DMS153 (cell line): ENCODE data around the gene GDAP1L1.
"Not testable (repeated sequence)": the region's sequence is repeated elsewhere in the genome, so short reads cannot be mapped to it uniquely, and the experiment has no call there.

Source experiments
- DNase-seq: peaks from one replicate; lab custom pipeline; 2025; lab: John Stamatoyannopoulos, UW

GDAP1L1 gene

DNA sequence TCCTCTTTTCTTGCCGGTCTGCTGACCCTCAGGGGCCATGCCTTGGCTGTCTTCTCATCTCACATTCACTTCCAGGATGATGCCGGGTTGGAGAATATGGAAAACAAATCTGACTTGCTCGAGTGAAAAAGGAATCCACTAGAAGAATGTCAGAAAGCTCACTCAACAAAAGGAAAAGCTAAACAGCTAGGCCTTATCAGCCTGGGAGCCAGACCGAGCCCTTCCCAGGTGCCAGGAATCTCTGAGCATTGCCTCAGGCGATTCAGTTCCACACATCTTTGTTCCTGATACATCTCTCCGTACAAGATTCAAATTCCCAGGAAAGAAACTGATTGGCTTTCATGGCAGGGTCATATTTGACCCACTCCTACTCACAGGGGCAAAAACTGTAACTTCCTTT, 27.3 kb upstream of the GDAP1L1 start:
- DNase-seq = no peak

GRCh38 chr20:44221368-44221954, 25.6 kb upstream of the GDAP1L1 start:
- no peak for DNase-seq

- no peak for DNase-seq
These were observed 25.1 kb upstream of the GDAP1L1 start for GRCh38 chr20:44222027-44222426.

DNA sequence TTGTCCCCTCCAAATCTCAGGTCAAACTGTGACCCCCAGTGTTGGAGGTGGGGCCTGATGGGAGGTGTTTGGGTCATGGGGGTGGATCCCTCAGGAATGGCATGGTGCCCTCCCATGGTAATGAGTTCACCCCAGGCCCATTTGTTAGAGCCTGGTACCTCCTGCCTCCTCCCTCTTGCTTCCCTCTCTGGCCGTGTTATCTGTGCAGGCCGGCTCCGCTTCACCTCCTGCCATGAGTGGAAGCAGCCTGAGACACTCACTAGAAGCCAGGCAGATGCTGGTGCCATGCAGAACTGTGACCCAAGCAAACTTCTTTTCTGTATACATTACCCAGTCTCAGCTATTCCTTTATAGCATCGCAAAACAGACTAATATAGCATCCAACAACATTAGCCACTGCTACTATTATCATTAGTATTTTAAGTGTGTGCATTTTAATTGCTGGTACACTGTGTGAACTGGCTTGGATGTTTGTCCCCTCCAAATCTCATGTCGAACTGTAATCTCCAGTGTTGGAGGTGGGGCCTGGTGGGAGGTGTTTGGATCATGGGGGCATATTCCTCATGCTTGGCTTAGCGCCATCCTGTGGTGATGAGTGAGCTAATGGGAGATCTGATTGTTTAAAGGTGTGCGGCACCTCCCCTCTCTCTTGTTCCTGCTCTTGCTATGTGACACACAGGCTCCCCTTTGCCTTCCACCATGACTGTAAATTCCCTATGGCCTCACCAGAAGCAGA, 24.3 kb upstream of the GDAP1L1 start:
- DNase-seq = no peak

GRCh38 chr20:44223721-44224120, 23.4 kb upstream of the GDAP1L1 start:
- DNase-seq = no peak

DNA sequence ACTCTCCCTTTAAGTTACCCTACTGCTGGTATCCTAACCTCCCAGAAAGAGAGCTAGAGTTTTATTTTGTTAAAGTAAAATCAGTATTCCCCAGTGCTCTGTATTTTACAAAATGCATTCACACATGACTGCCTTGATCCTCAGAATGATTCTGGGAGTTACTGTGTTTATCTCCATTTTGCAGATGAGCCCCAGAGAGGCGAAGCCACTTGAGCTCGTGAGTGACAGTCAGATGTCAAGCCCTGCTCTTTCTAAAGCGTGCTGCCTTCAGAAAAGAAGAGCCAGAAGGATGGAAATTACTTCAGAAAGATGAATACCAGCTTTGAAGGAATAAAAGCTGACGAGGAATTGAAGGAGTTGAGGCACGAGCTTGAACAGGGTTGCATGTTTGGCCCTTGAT, 22.5 kb upstream of the GDAP1L1 start:
- no peak for DNase-seq

DNA sequence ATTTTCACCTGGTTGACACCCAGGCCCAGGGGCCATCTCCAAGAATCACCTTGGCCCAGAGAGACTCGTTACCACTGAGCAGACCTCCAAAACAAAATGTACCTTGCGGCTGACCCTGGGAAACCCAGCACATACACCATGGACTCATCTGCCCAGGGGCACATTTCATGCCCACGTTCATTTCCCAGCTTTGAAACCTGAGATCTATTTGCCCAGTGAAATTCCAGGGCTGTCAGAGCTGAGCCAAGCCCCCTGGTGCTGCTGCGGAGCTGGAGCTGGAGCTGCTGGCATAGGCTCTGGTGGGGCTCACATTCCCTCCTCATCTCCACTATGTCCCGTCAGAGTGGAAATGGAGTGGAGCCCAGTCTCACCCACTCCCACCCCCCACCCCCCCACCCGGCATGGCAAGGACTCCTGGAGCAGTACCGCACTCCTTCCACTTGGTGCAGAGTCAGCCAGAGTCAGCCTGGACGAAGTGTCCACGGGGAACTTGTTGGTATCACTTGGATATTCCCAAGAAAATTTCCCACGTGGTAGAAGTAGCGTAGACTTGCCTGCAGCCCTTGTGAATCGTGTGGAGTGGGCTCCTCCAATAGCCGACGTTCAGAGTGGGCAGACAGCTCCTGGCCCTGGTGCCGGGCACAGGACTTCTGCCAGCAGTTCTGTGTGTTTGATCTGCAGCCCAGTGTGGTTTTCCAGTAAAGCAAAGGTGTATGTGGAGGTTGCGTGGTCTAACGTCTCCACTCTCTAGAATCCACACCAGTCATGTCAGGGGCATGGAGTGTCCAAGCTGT, 18.4 kb upstream of the GDAP1L1 start:
- DNase-seq = no peak

DNA sequence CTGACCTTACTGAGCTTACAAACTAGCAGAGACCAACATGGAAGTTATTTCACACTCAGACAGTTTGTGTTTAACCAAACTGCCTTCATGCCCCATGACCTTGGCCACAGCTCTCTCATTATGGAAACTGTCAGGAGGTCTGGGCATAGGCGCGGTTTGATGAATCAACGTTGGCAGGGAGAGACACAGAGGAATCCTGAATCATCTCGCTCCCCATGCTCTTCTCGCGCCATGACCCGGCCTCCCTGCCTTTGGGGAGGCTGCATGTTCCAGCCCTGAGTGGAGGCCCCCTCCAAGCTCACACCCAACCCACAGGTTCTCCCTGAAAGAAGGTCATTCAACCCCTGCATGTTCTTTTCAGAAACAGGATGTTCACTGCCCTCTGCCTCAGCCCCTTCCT, 15.9 kb upstream of the GDAP1L1 start:
- DNase-seq = no peak

GRCh38 chr20:44231713-44232468, 15.2 kb upstream of the GDAP1L1 start:
- DNase-seq = no peak

GRCh38 chr20:44232469-44232856, 14.6 kb upstream of the GDAP1L1 start:
- not testable (repeated sequence) for DNase-seq

DNA sequence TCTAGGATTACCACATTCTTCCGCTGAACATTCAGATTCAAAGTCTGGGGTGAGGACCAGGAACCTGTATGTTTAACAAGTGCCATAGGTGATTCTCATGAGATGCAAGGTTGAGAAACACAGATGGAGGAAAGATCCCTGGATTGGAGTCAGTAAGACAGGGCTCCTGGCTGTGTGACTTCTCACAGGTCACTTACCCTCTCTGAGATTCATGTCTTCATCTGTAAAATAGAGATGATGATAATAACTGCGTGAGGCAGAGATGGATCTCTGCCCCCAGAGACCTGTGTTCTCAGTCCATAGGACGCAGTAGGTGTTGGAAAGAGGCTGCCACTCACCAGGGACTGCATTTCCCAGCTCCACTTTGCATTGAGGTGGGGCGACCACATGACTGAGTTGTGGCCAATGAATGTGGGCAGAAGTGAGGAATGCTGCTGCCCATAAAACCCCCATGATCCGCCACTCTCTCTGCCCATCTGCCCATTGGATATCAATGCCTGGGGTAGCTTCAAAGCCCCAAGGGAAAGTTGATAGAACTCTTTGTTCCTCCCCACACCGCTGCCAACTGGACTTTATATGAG, 13.6 kb upstream of the GDAP1L1 start:
- DNase-seq = no peak

DNA sequence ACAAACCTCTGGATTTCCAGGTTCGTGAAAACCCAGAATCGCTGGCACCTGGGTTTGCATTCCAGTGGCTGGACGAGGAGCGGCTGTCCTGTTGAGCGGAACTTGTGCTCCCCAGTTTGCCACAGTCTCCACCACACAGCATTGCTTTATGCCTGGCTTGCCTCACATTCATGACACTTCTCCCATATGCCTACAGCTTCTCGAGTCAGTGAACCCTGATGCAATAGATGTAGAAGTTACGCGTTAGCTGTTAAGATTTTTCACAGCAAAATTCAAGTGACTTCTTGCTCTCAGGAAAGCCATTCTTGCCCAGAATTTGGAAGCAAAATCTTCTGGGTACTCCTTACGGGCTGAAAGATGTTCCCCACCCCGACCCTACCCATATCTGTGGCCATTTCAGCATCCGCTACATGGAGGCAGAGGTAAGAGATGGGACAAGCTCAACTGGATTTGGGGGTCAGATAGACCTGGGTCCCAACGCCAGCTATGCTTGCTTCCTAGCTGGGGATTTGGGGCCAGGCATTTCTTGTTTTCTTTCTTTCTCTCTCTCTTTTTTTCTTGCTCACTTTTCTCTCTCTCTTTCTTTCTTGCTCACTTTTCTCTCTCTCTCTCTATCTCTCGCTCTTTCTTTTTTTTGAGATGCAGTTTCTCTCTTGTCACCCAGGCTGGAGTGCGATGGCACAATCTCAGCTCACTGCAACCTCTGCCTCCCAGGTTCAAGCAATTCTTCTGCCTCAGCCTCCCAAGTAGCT, 12.4 kb upstream of the GDAP1L1 start:
- no peak for DNase-seq

GRCh38 chr20:44235702-44236101, 11.4 kb upstream of the GDAP1L1 start:
- no peak for DNase-seq

DNA sequence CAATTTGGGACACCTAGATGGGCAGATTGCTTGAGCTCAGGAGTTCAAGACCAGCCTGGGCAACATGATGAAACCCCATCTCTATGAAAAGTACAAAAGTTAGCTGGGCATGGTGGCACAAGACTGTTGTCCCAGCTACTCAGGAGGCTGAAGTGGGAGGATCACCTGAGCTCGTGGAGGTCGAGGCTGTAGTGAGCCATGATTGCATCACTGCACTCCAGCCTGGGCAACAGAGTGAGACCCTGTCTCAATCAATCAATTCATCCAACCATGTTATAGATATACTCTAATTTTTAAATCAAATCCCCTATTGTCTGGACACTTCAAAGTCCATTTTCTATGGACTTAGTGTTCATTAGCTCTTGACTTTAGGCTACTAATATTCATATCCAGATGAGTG, 10.3 kb upstream of the GDAP1L1 start:
- DNase-seq = not testable (repeated sequence)

DNA sequence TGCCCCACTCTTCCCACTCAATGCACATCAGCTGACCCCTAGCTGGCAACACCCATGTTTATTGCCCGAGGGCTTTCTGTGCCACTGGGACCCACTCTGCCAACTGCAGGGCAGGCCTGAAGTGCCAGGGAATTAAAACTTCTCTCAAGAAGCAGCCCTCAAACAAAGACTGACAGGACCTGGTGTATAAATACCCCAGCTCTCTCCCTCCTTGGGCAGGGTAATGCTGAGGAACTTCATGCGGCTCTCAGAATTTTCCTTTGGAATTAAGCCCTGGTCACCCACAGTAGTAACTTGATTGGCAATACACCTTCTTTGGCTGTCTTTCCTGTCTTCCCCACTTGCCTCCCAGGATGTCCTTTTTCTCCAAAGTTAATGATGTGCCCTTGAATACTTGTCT, 5.3 kb upstream of the GDAP1L1 start:
- DNase-seq = no peak

- no peak for DNase-seq
These were observed 1.1 kb upstream of the GDAP1L1 start for GRCh38 chr20:44245977-44246376.

GRCh38 chr20:44247586-44248409, 690 bp downstream of the GDAP1L1 start:
- no peak for DNase-seq

DNA sequence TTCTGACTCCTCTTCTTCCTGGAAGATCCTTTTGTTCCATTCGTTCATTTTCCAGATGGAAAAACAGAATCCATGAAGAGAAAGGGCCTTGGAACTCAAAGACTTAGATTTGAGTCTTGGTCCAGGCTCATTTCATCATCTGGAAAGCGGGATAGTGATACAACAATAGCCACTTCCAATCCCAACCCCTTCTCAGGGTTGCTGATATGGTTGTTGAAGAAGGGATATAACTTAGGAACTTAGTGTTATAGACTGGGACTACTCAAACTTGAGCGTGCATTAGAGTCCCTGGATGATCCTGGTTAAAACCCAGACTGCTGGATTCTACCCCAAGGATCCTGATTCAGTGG, 1.3 kb downstream of the GDAP1L1 start:
- DNase-seq = no peak

DNA sequence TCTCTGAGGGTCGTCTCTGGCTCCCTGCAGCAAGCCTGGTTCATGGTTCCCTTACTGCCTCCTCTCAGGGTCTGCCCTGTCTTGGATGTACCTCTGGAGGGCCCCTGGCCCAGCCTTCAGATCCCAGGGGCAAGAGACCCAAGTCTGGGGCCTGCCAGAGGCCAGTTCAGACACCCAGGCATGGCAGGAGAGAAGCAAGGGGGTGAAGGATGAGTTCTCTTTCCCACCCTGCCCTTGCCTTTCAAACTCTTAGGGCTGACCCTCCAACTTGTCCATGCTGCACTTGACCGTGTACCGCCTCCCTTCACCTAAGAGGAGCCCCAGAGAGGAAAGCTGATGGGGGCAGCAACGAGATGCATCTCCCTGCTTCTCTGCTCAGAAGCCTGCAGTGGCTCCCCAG, 4.2 kb downstream of the GDAP1L1 start:
- no peak for DNase-seq

DNA sequence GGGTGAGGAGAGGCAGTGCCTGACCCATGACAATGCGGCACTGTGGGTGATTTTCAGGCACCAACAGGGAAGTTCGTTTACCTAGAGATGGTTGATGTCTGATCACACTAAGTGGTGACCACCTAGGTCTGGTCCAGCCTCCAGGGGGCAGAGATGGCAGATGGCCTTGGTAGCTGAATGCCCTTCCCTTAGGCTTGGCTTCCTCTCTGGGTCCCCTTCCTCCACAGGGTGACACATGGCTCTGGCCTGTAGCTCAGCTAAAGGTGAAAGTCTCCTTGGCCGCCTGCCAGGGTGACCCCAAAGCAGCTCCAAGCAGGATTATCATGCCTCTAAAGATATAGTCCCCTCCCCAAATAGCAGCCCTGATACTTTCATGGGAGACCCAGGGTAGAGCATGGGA, 6.4 kb downstream of the GDAP1L1 start:
- no peak for DNase-seq

GRCh38 chr20:44254073-44254472, 7.0 kb downstream of the GDAP1L1 start:
- DNase-seq = no peak
